Measurements from ENCODE around the gene TPX2. TPM values are rescaled to one million over a fixed set of nuclear protein-coding genes. Genes with fewer than 3 reads are reported as not detected.
"Not testable (repeated sequence)": the region's sequence is repeated elsewhere in the genome, so short reads cannot be mapped to it uniquely, and the experiment has no call there.

The TPX2 gene
- total RNA-seq, 4 donors from 2014 or later, result 5.9 to 10.2 (median 7.3) TPM

DNA sequence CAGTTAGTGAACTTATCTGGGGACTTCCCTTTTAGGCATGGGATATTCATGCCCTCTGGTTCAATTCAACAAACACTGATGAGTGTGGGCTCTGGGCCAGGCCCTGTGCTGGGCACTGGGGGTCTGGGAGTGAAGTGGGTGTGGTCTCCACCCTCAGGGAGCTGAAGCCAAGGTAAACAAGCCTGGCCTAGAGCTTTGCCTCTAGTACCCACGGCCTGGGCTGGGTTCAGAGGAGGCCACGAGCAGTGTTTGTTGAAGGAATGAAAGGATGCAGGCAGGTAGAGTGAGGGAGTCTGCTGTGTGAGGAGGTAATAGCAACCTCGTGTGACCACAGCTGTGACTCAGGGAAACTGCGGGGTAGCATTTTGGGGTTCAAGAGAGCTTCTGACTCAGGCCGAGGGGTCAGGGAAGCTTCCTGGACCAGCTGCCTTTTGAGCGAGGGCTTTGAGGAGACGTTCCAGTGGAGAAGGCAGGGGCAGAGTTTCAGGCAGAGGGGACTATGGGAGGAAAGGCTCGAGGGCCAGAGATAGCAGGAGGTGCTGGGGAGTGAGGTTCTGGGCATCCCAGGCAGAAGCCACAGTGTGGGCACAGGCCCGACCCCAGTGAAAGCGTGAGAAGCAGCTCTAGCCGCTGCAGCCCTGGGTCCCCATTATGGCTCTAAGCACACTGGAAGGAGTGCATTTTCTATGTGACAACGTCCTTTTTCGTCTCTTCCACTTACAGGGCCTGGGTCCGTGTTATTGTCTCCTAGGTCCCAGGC lies 85.6 kb downstream of the TPX2 start:
- TF ChIP-seq CTCF (IDR thresholded peaks at IDR 0.05), result no peak
- no peak for TF ChIP-seq POLR2A (IDR thresholded peaks at IDR 0.05)
- WGBS, 2 donors, result 77 to 82% methylated on average over 14 of the region's 14 CpGs
- no peak overlapping the region for H3K4me3 ChIP-seq (ENCODE audit: low read depth, poor library complexity, severe bottlenecking)
- DNase-seq (ENCODE audit: low spot score in 2 of 2), result no peak
- intact Hi-C loops (cut with DNase I; ENCODE audit: low total_unique reads), result loop anchor here (5.0 kb wide), 1 partner anchor 208 kb away; no protein-coding TSS in a partner anchor

DNA sequence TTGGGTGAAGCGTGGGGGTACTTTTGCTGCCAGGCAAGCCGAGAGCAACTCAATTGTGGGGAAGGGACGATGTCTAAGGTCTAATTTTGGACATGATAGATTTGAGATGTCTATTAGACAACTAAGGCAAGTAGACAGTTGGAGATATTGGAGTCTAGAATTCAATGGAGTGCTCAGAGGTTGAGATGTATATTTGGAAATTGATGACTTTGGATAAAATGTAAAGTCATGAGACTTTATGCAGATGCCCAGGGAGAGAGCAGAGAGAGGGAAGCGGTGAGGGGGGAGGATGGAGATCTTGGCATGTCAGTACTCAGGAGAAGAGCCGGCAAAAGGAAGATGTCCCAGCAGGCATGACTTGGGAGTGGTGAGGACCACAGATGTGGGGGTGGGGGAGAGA lies 87.0 kb downstream of the TPX2 start:
- intact Hi-C loops (cut with DNase I; ENCODE audit: low total_unique reads), result no loop called here
- WGBS, 2 donors, result 85 to 88% methylated on average over 5 of the region's 5 CpGs
- no peak for DNase-seq (ENCODE audit: low spot score in 2 of 2)
- TF ChIP-seq CTCF (IDR thresholded peaks at IDR 0.05) (no peak), POLR2A (IDR thresholded peaks at IDR 0.05) (no peak)
- H3K4me3 ChIP-seq (ENCODE audit: low read depth, poor library complexity, severe bottlenecking), result no peak overlapping the region

- WGBS, 2 donors, result 74 to 80% methylated on average over 2 of the region's 2 CpGs
- no peak overlapping the region for H3K4me3 ChIP-seq (ENCODE audit: low read depth, poor library complexity, severe bottlenecking)
- DNase-seq (ENCODE audit: low spot score in 2 of 2), result no peak
- intact Hi-C loops (cut with DNase I; ENCODE audit: low total_unique reads), result no loop called here
- TF ChIP-seq POLR2A (IDR thresholded peaks at IDR 0.05), result no peak
- no peak for TF ChIP-seq CTCF (IDR thresholded peaks at IDR 0.05)
Observed at GRCh38 chr20:31827059-31827458, 88.0 kb downstream of the TPX2 start.

DNA sequence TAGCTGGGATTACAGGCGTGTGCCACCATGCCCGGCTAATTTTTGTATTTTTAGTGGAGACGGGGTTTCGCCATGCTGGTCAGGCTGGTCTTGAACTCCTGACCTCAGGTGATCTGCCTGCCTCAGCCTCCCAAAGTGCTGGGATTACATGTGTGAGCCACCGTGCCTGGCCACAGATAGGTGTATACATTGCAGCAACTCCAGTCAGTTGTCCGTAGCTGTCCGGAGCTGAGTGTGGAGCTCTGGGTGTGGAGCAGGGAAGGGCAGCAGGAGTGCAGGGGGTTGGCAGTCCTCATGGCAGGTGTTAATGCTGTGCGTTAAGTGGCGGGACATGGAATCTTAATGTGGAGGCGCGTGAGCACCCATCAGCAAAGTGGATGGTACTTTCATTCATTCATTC lies 88.9 kb downstream of the TPX2 start:
- WGBS, 2 donors, result 94 to 96% methylated on average over 11 of the region's 11 CpGs

GRCh38 chr20:31829731-31830130 lies 90.6 kb downstream of the TPX2 start:
- intact Hi-C loops (cut with DNase I; ENCODE audit: low total_unique reads), result no loop called here
- 84 to 93% methylated on average over 6 of the region's 6 CpGs for WGBS, 2 donors
- no peak for DNase-seq (ENCODE audit: low spot score in 2 of 2)
- H3K4me3 ChIP-seq (ENCODE audit: low read depth, poor library complexity, severe bottlenecking), result no peak overlapping the region
- TF ChIP-seq CTCF (IDR thresholded peaks at IDR 0.05) (no peak), POLR2A (IDR thresholded peaks at IDR 0.05) (no peak)

More for the DNA sequence above, 88.9 kb downstream of the TPX2 start:
- intact Hi-C loops (cut with DNase I; ENCODE audit: low total_unique reads); DNase-seq (ENCODE audit: low spot score in 2 of 2); H3K4me3 ChIP-seq (ENCODE audit: low read depth, poor library complexity, severe bottlenecking): not testable (repeated sequence)

GRCh38 chr20:31830406-31830981 lies 91.4 kb downstream of the TPX2 start:
- DNase-seq (ENCODE audit: low spot score in 2 of 2), result no peak
- no peak overlapping the region for H3K4me3 ChIP-seq (ENCODE audit: low read depth, poor library complexity, severe bottlenecking)
- no peak for TF ChIP-seq POLR2A (IDR thresholded peaks at IDR 0.05)
- TF ChIP-seq CTCF (IDR thresholded peaks at IDR 0.05), result no peak
- intact Hi-C loops (cut with DNase I; ENCODE audit: low total_unique reads), result no loop called here
- 86 to 95% methylated on average over 6 to 7 of the region's 8 CpGs for WGBS, 2 donors

All from lower leg skin (tissue), 4 donors.